ENCODE data around the gene CCDC54.

Gene CCDC54

DNA sequence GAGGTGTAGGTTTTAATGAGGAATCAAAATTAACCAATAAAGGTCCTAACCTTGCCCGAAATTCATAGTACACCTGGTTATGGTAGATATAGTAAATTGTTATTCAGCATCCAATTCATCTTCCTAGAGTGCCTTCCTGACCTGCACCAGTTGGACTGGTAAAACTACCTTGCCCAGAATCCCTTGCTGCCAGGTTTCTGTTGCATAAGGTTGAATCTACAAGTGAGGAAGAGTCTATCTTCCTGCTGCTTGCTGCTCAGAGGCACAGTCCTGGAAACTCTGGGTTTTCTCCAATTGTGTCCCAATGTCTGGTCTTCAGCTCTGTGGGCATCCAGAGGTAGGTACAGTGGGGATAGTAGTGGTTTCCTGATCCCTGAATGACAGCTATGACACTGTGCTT, 17.3 kb downstream of the CCDC54 start:
- no peak for DNase-seq

DNA sequence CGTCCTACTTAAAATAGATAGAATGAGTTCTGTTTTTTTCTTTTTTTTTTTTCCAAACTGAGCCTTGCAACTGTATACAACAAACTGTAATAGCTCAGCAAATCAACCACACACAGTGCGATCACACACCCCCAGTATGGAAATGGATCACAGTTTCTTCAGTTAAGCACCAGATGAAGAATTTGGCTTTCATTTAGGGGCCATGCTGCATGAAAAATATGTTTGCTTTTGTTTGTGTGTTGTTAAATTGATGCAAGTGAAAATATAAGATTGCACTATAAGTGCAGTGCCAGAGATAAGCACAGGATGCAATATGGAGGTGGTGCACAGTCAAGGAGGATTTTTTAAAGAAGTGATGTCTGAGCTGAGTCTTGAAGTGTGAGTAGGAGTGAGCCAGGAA, 17.8 kb downstream of the CCDC54 start:
- no peak for DNase-seq

GRCh38 chr3:107401301-107401700, 24.1 kb downstream of the CCDC54 start:
- DNase-seq = no peak

DNA sequence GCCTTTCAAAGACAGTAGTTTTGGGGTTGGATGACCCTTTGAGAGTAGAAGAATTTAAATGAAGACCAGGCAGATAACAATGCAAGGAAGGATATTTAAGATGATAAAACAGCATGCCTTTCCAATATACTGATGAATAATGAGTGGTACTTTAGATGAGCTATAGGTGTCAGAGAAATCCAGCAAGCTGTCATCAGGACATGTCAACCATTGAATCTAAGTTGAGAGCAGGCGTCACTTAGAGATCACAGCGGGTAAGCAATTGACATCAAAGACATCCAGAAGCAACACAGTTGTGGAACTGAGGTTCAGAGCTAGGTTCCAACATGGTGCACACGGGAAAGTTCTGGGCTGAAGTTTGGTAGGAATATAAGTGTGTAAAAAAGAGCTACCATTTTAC, 25.0 kb downstream of the CCDC54 start:
- no peak for DNase-seq

- DNase-seq = no peak
These were observed 27.7 kb downstream of the CCDC54 start for GRCh38 chr3:107404727-107405469.

GRCh38 chr3:107407355-107407754, 30.1 kb downstream of the CCDC54 start:
- no peak for DNase-seq

GRCh38 chr3:107408513-107408912, 31.3 kb downstream of the CCDC54 start:
- no peak for DNase-seq

GRCh38 chr3:107409365-107409764, 32.1 kb downstream of the CCDC54 start:
- no peak for DNase-seq

DNA sequence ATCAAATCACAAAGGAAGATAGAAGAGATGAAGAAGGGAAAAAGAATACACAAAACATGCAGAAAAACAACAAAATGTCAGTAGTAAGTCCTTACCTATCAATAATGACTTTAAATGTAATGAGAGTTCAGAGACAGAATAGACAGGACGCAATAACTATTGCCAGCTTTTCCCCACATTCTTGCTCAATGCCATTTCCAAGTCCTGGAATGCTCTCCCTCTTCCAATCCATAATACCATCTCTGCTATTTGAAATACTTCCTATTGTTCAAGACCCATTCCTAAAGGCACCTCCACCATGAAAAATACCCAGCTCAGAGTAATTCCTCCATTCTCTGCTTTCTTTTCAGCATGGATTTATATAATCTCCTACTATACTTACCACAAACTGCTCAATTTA, 33.4 kb downstream of the CCDC54 start:
- no peak for DNase-seq

DNA sequence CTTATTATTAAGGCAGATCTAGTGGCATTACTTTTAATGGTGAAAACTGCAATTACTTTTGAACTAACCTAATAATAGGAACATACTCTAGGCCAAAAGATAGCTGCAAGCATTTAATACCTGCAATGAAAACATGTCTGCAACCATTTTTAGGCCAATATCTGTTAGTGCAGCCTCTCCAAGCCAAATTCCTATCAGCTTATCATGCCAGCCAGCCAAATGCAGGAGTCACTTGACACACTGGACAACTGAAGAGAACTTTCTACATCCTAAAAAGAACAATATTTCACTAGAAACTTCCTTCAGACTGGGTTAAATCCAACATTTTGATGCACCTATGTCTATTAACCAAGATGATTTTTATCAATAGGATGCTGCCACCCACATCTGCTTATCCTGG, 33.8 kb downstream of the CCDC54 start:
- DNase-seq = no peak

- no peak for DNase-seq
These were observed 34.5 kb downstream of the CCDC54 start for GRCh38 chr3:107411779-107412178.

- no peak for DNase-seq
These were observed 35.1 kb downstream of the CCDC54 start for GRCh38 chr3:107412376-107412775.

- no peak for DNase-seq
These were observed 36.0 kb downstream of the CCDC54 start for GRCh38 chr3:107413264-107413663.

- no peak for DNase-seq
These were observed 37.2 kb downstream of the CCDC54 start for GRCh38 chr3:107414325-107414964.

GRCh38 chr3:107416138-107416537, 38.9 kb downstream of the CCDC54 start:
- no peak for DNase-seq

- no peak for DNase-seq
These were observed 39.6 kb downstream of the CCDC54 start for GRCh38 chr3:107416886-107417285.

DNA sequence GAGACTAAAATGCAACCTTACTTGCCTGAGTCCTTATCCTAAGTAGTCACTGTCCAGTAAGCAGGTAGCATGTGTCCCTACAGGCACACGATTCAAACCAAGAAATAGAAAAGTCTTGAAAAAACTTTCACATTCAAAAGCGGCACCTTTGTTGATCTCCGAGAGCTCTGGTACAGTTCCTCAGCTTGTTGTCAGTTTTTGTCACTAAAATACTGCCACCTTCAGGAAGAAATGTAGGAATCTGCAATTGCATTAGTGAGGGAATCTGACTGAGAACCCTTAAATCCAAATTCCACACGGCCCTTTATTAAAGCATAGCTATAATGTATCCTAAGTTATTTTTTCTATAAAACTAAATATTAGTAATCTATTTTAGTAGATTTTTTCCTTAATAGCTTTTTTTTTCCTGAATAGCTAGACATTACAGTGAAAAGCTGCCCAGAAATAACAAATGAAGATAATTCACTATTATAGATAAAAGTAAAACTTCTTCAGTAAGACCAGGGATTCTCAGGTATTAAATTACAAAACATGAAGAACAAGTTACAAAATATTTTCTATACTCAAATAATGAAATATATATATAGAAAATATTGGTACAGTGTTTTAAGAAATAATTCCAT, 44.0 kb downstream of the CCDC54 start:
- DNase-seq = no peak

DNA sequence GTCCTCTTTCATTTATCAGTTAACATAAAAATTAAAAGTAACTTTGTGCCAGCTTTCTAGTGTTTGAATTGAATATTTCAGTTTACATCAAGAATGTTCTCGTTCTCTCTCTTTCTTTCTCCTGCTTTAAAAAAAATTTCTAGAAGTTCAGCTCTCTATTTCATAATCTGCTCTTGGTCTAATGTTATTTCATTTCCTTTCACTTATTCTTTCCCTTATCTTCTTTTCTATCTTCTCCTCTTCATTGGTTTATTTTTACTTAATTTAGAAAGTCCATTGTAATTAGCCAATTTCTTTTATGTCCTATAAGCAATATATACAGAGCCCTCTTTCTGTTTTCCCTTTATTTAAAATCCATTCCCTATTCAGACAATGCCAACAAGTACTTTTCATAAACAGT, 44.6 kb downstream of the CCDC54 start:
- DNase-seq = no peak

DNA sequence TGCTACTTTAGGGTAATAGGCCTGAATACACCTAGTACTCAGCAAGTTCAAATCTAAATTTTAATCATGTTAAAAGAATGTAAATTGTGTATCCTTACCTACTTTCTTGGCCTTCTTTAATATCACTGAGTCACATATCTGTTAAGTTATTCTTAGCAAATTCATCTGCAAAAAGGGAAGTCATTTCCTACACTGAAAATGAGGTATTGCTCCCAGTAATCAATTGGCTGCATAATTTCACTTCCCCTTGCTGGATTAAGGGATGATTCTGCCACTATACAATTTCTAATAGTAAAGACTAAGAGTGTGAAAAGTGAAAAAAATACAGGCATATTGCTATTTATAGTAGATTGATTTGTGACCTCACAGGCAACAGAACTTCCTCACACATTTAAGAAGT, 47.8 kb downstream of the CCDC54 start:
- no peak for DNase-seq

GRCh38 chr3:107426223-107426622, 49.0 kb downstream of the CCDC54 start:
- no peak for DNase-seq

Measured in activated CD4-positive, CD25-positive, alpha-beta regulatory T cell (primary cell).